ENCODE results near the gene GGACT. TPM values are rescaled to one million over a fixed set of nuclear protein-coding genes. Genes with fewer than 3 reads are reported as not detected.

Gene GGACT
- polyA plus RNA-seq, 1 donor from 2014 or later, result 1.7 TPM

DNA sequence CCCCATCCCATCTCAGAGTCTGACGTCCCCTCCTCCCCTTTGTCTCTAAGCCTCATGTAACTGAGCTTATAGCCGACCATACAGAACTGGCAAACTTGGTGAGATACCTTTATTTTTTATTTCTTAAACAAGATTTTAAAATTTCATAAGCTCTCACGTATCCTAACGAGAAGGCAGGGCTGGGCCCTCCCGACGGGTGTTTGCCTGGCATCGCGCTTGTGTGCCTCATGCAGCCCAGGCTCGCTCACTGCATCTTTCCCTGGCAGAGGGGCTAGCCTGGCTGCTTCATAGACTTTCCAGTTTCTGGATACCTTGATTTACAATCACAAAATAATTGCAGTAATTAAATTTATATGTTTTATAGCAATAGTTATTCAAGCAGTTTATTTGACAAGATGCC, 69.0 kb downstream of the GGACT start:
- TF ChIP-seq, protein P1, sequence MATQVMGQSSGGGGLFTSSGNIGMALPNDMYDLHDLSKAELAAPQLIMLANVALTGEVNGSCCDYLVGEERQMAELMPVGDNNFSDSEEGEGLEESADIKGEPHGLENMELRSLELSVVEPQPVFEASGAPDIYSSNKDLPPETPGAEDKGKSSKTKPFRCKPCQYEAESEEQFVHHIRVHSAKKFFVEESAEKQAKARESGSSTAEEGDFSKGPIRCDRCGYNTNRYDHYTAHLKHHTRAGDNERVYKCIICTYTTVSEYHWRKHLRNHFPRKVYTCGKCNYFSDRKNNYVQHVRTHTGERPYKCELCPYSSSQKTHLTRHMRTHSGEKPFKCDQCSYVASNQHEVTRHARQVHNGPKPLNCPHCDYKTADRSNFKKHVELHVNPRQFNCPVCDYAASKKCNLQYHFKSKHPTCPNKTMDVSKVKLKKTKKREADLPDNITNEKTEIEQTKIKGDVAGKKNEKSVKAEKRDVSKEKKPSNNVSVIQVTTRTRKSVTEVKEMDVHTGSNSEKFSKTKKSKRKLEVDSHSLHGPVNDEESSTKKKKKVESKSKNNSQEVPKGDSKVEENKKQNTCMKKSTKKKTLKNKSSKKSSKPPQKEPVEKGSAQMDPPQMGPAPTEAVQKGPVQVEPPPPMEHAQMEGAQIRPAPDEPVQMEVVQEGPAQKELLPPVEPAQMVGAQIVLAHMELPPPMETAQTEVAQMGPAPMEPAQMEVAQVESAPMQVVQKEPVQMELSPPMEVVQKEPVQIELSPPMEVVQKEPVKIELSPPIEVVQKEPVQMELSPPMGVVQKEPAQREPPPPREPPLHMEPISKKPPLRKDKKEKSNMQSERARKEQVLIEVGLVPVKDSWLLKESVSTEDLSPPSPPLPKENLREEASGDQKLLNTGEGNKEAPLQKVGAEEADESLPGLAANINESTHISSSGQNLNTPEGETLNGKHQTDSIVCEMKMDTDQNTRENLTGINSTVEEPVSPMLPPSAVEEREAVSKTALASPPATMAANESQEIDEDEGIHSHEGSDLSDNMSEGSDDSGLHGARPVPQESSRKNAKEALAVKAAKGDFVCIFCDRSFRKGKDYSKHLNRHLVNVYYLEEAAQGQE (IDR thresholded peaks at IDR 0.05; ENCODE audit: borderline replicate concordance), result no peak
- TF ChIP-seq MXI1 (conservative IDR thresholded peaks at IDR 0.05; ENCODE audit: poor library complexity, severe bottlenecking) (no peak), POLR2AphosphoS5 (IDR thresholded peaks at IDR 0.05) (no peak), RAD21 (conservative IDR thresholded peaks at IDR 0.05) (no peak), SMC3 (conservative IDR thresholded peaks at IDR 0.05; ENCODE audit: poor library complexity) (no peak), TAF1 (IDR thresholded peaks at IDR 0.05; ENCODE audit: low read depth) (no peak), EP300 (conservative IDR thresholded peaks at IDR 0.05; ENCODE audit: poor library complexity, severe bottlenecking) (no peak), EZH2 (IDR thresholded peaks at IDR 0.05; ENCODE audit: borderline replicate concordance, insufficient read depth, low read length, poor library complexity, severe bottlenecking) (no peak)
- TF ChIP-seq, protein P2, sequence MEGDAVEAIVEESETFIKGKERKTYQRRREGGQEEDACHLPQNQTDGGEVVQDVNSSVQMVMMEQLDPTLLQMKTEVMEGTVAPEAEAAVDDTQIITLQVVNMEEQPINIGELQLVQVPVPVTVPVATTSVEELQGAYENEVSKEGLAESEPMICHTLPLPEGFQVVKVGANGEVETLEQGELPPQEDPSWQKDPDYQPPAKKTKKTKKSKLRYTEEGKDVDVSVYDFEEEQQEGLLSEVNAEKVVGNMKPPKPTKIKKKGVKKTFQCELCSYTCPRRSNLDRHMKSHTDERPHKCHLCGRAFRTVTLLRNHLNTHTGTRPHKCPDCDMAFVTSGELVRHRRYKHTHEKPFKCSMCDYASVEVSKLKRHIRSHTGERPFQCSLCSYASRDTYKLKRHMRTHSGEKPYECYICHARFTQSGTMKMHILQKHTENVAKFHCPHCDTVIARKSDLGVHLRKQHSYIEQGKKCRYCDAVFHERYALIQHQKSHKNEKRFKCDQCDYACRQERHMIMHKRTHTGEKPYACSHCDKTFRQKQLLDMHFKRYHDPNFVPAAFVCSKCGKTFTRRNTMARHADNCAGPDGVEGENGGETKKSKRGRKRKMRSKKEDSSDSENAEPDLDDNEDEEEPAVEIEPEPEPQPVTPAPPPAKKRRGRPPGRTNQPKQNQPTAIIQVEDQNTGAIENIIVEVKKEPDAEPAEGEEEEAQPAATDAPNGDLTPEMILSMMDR (IDR thresholded peaks at IDR 0.05; ENCODE audit: poor library complexity, severe bottlenecking), result no peak
- no peak overlapping the region for H3K27ac ChIP-seq (ENCODE audit: low read length)

GRCh38 chr13:100518394-100519062, 70.1 kb downstream of the GGACT start:
- no peak overlapping the region for H3K27ac ChIP-seq (ENCODE audit: low read length)
- no peaks in the 10 kb centered on the region for H3K9me2 ChIP-seq (ENCODE audit: insufficient read depth, low read length)
- no peak overlapping the region for H3K4me2 ChIP-seq (ENCODE audit: low read length)
- H4K20me1 ChIP-seq (ENCODE audit: insufficient read depth), result no peaks in the 10 kb centered on the region
- H3F3A ChIP-seq (ENCODE audit: insufficient read depth, low read length, poor library complexity, severe bottlenecking), result no peaks in the 10 kb centered on the region
- no peaks in the 10 kb centered on the region for H3K9me3 ChIP-seq (ENCODE audit: low read length)
- H3K4me3 ChIP-seq (ENCODE audit: low read length), result no peak overlapping the region
- H3K79me2 ChIP-seq (replicated peaks; ENCODE audit: insufficient read depth, low read length), result peaks cover 4% of the 10 kb centered on the region
- TF ChIP-seq POLR2AphosphoS5 (IDR thresholded peaks at IDR 0.05) (no peak), EP300 (conservative IDR thresholded peaks at IDR 0.05; ENCODE audit: poor library complexity, severe bottlenecking) (no peak), EZH2 (IDR thresholded peaks at IDR 0.05; ENCODE audit: borderline replicate concordance, insufficient read depth, low read length, poor library complexity, severe bottlenecking) (no peak), MXI1 (conservative IDR thresholded peaks at IDR 0.05; ENCODE audit: poor library complexity, severe bottlenecking) (no peak), RAD21 (conservative IDR thresholded peaks at IDR 0.05) (no peak), TAF1 (IDR thresholded peaks at IDR 0.05; ENCODE audit: low read depth) (no peak), SMC3 (conservative IDR thresholded peaks at IDR 0.05; ENCODE audit: poor library complexity) (no peak)
- TF ChIP-seq, protein P1 (IDR thresholded peaks at IDR 0.05; ENCODE audit: borderline replicate concordance), result no peak
- TF ChIP-seq, protein P2 (IDR thresholded peaks at IDR 0.05; ENCODE audit: poor library complexity, severe bottlenecking), result no peak
- no peak overlapping the region for H3K9ac ChIP-seq (ENCODE audit: low read length)
- no peak overlapping the region for H2AFZ ChIP-seq (ENCODE audit: low read depth, low read length)
- H3K27me3 ChIP-seq (ENCODE audit: insufficient read depth, low read depth, low read length), result no peaks in the 10 kb centered on the region
- H3K36me3 ChIP-seq (ENCODE audit: insufficient read depth, low read length), result no peaks in the 10 kb centered on the region

More for the DNA sequence above, 69.0 kb downstream of the GGACT start:
- no peaks in the 10 kb centered on the region for H3K9me2 ChIP-seq (ENCODE audit: insufficient read depth, low read length)
- no peaks in the 10 kb centered on the region for H3K27me3 ChIP-seq (ENCODE audit: insufficient read depth, low read depth, low read length)
- no peaks in the 10 kb centered on the region for H3F3A ChIP-seq (ENCODE audit: insufficient read depth, low read length, poor library complexity, severe bottlenecking)
- H3K9ac ChIP-seq (ENCODE audit: low read length), result no peak overlapping the region
- H3K36me3 ChIP-seq (ENCODE audit: insufficient read depth, low read length), result no peaks in the 10 kb centered on the region
- no peaks in the 10 kb centered on the region for H4K20me1 ChIP-seq (ENCODE audit: insufficient read depth)
- H3K4me2 ChIP-seq (ENCODE audit: low read length), result no peak overlapping the region
- no peak overlapping the region for H2AFZ ChIP-seq (ENCODE audit: low read depth, low read length)
- H3K4me3 ChIP-seq (ENCODE audit: low read length), result no peak overlapping the region
- no peaks in the 10 kb centered on the region for H3K9me3 ChIP-seq (ENCODE audit: low read length)
- peaks cover 4% of the 10 kb centered on the region for H3K79me2 ChIP-seq (replicated peaks; ENCODE audit: insufficient read depth, low read length)

Measured in neural cell (in vitro differentiated cells).